Activated T-cell treated with anti-CD3 and anti-CD28 coated beads for 48 hours (primary cell): Measurements from ENCODE around the gene VGLL4.

Experiments used
- DNase-seq: peaks from one replicate; pipeline ENCODE4 v3.0.0-alpha.2; 2020; ENCODE audit warnings: low read depth

The VGLL4 gene

DNA sequence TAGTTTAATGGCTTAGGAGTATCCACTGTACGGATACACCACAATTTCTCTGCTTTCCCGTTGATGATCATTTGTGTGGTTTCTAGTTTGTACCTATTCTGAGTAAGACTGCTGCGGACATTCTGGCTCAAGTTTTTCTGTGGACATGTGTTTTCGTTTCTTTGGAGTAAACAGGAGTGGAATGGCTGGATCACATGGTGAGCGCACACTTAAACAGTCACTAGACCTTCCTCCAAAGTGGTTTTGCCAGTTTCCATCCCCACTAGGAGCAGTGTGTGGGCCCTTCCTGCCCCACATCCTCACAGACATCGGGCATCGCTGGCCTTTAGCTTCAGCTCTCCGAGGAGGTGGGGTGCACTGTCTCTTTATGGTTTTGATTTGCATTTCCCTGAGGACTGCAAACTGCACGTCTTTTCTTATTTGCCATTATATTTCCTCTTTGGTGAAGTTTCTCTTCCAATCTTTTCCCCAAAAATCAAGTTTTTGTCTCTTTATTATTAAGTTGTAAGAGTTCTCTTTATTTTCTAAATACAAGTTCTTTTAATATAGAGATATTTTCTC lies 94.1 kb downstream of the VGLL4 start:
- DNase-seq = no peak

DNA sequence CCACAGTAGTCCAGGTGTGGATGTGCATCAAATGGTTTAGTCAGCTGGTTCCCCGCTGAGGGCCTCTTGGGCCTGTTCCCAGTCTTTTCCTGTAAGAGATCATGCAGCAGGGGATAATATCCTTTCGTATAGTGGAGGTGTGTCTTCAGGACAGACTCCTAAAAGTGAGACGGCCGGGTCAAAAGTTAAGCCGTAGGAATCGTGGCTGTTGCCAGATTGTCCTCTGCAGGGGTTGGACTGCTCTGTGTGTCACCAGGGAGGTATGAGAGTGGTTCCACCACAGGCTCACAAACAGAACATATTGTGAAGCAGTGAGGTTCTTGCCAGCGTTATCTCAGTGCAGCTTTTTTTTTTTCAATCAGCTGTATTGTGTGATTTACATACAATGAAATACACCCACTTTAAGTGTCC lies 95.0 kb downstream of the VGLL4 start:
- no peak for DNase-seq

DNA sequence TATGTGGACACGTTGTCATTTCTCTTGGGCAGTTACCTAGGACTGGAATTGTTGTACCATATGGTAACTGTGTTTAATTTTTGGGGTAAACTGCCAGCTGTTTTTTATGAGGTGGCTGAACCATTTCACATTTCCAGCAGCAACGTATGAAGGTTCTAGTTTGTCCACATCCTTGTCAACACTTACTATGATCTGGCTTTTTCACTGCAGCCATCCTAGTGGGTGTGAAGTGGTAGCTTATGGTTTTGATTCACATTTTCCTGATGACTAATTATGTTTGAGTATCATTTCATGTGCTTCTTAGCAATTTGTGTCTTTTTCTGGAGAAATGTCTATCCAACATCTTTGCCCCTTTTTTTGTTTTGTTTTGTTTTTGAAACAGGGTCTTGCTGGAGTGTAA lies 96.2 kb downstream of the VGLL4 start:
- no peak for DNase-seq

DNA sequence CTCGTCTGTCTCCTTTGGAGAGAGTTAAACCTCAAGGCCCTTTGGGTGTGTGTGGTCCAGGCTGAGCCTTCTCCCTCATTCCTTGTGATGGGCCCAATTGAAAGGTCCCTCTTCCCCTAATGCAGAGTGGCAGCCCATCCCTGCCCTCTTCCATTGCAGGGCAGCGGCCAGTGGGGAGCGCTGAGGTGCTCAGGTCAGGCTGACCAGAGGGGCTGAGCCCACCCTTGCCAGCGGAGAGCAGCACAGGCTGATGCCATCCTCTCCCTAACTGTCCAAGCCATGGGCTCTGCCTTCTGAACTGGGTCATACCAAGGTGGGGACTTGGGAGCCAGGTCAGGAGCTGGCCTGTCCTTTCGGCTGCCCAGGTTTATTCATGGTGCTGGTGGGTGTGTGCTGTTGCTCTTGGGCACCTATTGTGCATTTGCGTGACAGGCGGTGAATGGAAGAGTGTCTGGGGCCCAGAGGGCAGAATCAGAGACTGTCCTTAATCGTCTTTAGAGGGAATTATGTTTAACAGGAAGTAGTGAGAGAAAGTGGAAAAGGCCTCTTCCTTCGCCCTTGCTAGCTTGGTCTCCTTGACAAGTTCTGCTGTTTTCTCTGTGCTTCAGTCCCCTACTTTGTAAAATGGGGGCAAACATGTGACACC lies 96.9 kb downstream of the VGLL4 start:
- no peak for DNase-seq

DNA sequence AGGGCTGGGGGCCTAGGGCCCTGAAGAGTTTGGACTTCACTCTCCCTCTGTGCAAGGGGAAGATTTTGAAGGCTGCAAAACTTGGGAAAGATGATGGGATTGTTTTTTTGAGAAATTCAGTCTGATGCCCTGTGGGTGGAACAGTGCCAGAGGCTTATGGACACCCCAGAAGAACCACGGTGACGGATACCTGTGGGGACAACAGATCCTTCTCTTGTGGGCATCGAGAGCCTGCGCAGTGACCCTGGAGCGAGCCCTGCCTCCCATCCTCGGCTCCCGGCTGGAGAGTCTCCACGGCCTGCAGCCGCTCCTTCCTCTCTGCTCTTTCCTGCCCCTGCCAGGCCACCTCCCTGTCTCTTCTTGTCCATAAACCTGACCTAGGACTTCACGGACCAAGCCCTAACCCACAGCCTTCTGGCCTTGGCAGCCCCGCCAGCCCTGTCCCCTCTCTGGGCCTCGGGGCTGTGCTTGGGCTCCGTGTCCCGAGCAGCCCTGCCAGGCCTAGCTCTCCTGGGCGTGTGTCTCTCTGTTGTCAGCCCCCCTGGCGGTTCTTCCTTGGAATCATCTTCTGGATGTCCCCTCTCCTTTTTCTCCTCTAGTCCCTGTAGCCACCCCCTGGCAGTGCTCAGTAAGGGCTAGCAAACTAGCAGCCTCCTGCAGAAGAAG lies 98.4 kb downstream of the VGLL4 start:
- no peak for DNase-seq

DNA sequence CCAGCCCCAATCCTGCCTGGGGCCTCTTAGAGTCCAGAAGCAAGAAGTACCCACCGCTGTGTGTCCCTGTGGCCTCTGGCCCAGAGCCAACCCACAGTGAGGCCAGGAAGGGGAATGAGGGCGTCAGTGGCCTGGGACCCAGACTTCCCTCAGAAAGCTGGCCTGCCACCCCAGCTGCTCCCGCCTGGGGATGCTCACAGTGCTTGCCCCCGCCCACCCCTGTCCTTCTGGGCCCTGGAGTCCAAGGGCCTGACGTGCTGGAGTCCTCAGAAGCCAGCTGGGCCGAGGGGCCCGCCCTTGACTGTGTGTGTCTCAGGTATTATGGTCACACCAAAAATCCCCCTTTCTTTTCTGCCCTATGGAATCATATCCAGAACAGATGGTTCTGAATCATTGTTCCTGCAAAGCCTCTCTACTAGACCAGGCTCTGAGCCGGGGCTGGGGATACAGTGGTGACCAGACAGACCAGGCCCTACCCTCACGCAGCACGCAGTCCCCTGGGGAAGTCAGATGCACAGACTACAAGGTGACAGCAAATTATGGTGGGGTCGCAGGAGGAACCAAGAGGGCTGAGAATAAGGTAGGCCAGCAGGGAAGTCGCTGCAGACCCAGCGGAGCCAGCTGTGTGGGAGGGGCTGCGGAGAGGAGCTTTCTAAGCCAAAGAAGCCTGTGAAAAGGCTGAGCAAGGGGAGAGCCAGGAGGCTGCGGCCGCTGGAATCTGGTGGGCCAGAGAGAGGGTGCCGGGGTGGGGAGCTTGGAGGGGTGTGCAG lies 99.1 kb downstream of the VGLL4 start:
- DNase-seq = no peak

DNA sequence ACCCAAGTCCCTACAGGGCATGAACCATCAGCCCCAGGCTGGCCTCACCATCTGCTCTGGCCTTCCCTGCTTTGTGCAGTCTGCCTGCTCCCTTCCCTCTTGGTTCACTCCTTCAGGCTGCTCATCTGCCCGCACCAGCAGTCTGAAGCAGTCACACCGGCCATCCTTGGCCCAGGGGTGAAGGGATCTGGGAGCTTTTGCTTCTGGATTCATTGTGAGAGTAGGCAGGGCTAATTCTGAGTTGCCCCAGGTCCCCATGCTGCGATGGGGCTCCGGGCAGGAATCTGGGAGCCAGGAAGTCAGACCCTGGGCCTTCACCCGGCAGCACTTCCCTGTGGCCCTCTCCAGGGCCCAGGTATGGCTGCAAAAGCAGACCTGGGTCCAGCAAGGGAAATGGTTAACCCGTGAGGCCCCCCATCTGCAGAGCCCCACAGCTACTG lies 99.7 kb downstream of the VGLL4 start:
- DNase-seq = no peak

DNA sequence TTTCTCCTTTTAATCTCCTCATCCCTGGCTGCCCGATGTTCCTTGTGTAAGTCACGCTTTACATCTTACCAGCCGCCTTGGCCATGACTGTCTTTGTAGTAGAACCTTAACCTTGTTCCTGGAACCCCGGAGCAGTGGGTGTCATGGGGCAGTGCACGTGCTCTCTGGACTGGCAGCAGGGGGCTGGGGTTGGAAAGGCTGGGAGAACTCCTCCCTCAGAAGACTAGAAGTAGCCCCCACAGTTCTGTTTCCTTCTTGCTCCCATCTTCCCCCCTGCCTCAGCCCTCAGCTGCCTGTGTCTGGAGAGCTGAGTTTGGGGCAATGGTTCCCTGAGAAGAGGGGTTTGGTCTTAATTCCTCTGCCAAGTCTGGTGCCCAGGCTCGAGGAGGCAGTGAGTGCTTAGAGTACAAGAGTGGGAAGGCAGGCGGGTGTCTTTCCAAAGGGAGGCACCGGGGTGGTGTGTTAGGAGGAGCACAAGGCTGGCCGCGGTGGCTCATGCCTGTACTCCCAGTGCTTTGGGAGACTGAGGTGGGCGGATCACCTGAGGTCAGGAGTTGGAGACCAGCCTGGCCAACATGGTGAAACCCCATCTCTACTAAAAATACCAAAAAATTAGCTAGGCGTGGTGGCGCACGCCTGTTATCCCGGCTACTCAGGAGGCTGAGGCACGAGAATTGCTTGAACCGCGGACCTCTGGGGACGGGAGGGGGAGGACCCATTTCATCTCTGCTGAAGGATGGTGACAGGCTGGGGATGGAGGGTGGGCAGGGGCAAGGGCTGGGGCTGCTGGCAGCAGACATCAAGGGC lies 100.4 kb downstream of the VGLL4 start:
- DNase-seq = no peak

DNA sequence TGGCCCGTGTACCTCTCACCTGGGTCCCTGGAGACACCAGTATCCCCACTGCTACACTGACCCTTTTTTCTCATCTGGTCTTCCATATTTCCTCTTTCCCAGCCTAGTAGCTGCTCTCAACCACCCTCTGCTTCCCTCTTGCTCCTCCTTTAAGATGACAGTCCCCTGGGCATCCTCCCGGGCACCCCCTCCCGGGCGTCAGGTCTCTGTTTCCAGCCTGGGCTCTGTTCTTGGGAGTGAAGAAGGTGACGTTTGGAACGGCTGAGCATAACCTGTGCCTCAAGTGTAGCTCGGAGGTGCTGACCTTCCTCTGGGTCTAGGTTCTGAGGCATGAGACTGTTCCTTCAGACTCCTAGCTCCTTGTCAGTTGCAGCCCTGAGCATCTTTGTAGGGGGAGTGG lies 101.2 kb downstream of the VGLL4 start:
- no peak for DNase-seq

DNA sequence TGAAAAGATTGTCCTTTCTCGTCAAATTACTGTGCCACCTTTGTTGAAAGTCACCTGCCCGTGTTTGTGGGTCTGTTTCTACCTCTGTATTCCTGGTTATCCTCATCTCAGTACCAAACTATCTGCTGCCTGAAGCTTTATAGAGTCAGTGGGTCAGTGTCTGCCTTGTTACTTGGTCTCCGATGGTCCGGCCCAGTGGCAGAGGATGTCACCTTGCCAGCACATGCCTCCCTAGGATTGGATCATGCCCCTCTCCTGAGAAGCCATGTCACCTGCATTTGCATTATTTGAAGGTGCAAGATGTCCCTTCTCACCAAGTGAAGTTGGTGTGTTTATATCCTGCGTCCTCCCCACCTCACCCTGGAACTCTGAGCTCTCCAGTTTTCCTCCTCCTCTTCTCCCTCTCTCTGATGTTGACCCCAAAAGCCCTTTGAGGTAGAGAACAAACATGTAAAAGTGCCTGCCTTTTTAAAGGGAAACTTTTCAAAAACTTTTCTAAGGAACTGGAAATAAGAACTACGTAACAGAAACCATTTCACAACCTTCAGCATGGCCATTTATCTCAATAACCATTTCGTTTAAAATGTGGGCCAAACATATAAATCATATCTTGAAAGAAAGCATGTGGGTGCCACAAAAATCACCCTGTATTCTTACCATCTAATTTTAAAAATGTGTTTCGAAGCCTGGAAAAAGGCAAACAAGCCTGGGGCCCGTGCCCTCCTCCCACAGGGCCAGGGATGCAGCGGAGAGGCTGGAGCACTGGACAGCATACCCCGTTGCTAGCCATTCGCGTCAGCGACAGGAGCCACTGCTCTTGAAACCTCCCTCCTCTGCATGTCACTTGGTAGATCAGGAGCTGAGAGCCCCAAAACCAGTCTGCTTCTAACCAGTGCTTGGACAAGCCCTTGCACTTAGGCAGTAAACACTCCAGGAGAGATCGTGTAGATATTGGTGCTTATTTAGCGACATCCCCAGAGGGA lies 102.1 kb downstream of the VGLL4 start:
- no peak for DNase-seq

DNA sequence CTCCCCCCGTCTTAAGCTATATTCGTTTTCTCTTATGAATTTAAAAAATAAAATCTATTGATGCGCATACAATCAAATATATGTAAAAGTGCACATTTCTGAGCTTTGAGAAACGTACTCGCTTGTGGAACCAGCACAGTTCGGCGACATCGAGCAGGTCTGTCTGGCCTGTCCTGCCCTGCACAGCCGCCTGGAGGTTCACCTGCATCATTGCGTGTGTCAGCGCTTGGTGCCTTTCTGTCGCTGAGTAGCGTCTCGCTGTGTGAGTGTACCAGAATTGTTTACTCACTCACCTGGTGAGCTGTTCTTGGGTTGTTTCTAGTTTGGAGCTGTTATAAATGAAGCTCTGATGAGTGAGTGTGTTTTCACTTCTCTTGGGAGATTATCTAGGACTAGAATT lies 104.0 kb downstream of the VGLL4 start:
- no peak for DNase-seq

DNA sequence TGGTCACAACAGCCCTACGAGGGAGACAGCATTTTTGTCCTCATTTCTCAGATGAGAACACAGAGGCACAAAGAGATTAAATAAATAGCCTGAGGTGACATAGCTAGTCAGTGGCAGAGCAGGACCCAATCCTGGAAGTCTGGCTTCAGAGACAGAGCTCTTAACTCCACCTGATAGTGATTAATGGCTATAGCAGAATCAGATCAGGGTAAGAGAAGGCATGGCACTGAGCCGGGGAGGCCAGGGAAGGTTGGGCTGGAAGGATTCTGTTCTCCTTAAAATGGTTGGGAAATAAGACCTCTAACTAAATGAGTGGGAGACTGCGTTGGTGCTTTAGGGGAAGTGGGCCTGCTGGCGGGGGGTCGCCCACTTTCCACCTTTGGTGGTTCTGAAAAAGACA lies 104.5 kb downstream of the VGLL4 start:
- DNase-seq = no peak

DNA sequence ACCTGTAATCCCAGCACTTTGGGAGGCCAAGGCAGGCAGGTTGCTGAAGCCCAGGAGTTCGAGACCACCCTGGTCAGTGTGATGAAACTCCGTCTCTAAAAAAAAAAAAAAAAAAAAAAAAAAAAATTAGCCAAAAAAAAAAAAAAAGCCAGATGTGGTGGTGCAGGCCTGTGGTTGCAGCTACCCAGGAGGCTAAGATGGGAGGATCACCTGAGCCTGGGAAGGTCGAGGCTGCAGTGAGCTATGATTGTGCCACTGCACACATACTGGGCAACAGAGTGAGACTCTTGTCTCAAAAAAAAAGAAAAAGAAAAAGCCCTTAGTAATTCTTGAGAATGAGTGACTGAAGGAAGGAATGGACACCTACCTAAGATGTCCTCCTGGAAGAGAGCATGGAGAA lies 105.1 kb downstream of the VGLL4 start:
- no peak for DNase-seq

DNA sequence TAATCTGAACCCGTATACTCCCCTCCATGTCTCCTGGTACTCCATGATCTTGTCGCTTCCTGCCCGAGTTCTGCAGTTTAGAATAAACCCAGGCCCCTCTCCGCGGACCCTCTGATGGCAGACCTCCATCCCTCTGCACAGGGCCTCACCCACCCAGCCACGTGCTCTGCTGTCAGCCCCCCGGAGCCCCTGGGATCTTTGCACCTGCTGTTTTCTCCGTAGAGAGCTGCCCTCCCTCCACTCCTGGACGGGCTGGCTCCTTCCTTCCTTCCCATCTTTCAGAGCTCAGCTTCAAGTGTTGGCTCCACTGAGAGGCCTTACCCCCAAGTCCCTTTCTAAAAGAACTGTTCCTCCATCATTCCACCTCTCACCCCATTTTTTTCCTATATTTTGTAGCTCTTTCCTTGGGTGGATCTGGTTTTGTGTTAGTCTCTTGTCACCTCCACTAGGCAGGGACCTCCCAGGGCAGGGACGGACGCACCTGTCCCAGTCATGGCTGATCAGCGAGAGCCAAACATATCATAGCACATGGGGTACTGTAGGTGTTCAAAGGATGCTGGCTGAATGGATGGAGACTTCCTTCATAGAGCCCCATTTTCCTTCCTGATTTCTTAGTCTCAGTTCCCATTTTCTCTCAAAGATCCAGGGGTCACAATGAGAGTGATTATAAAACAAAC lies 106.6 kb downstream of the VGLL4 start:
- DNase-seq = no peak

DNA sequence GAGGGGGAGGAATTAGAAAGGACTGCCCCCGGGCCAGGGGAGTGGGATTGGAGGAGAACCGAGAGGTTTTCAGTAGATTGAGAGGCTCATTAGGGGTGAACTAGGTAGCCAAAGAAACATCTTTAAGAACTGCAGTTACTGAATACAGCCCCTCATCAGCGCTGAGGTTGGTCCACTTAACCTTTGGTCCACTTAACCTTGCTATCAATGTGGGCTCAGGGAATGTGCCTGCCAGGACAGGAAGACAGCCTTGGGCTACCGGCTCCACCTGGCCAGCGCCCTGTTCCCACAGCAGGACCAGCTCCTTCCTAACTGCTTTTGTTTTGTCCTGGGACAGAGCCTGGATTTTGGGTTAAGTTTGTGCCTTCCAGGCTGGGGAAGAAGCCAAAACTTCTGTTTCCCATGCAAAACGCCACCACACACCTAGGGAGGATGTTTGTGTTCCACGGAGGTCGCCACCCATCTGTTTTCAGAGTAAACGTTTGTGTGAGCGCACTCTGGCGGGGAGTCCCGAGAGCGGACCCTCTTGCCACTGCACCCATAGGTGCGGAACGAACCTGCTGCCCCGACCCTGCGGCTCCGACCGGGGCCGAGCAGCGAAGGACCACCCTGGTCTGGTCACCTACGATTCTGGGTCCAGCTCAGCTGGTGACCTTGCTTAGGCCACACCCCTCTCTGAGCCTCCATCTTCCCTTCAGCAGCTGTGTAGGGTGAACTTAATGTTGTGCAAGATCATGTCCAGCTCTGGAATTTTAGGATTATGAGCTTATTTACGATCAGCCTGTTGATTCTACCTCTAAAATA lies 107.4 kb downstream of the VGLL4 start:
- DNase-seq = no peak

DNA sequence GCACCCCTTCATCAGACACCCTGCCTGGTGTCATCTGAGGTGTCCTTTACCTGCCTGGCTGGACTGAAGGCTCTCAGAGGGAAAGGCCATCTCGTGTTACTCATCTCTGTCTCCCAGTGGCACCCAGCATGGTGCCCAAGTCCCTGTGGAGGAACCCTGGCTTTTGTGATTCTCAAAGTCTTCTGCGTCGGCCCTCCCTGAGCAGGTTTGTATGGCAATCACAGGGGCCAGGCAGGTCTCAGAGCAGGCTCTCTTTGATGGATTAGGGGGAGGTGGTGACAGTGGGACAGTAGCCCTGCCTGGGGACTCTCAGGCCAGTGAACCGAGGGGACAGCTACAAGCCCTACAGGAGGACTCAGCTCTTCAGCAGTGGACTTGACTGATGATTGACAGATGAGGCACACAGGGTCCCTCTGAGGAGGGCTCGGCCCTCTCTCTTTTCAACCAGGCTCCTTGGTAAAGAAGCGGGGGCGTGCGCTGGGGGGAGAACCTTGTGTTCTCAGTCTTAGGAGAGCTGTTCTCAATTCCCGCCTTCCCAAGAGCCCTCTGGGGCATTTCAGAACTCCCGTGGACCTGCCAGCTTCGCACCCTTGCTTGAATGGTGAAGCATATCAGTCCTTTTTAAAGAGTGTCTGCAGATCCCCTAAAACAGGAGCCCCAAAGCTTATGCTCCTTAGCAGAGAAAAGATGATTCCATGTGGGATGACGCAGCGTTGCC lies 108.3 kb downstream of the VGLL4 start:
- no peak for DNase-seq

DNA sequence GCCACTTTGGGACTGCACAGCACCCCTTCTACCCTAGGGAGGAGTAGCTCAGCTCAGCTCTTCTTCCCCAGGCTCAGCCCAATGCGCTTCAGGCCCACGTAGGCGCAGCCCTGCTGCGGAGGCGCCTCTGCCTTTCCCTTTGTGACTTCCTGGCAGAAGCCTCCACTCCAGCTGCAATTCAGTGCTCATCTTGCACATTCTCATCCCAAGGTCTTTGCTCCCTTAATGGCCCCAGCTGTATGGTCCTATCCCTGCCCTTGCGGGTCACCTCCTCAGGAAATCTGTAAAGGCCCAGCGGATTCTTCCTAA lies 109.0 kb downstream of the VGLL4 start:
- DNase-seq = no peak

DNA sequence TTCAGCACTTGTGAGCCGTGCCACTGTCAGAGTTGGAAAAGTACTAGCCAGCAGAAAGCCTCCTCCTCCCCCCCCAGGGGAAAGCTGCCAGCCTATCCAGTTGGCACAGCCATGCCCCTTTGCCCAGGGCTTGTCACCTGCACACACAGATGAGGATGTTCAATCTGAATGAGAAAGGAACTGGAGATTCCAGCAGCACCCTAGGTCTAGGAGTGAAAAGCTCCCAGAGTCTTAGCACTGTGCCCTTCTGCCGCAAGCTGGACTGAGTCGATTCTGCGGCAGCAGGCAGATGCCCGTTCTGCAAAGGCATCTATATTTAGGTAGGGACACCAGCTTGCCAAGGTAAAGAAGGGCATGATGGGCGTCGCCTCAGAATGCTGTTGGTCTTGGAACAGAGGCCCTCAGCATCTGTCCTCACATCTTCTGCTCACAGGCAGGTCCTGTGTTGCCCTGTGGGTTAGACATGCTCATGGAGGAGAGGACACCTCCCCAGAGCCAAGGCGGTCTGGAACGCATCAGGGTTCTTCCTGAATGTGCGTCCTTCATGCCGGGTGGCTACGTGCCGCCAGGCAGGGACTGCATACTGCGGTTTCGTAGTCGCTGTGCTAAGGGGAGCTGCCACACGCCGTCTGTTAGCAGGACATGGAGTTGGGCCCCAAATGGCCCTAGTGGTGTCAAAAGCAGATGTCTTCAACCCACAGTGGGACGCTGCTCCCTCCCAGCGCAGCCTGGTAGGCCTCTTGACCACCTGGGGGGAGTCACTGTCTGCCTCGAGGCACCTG lies 109.5 kb downstream of the VGLL4 start:
- DNase-seq = no peak
